Measurements from ENCODE around the gene ADRA2B. TPM values are rescaled to one million over a fixed set of nuclear protein-coding genes. Genes with fewer than 3 reads are reported as not detected.

ADRA2B gene
- total RNA-seq, 1 experiment from 2014 or later: 0.47 TPM

DNA sequence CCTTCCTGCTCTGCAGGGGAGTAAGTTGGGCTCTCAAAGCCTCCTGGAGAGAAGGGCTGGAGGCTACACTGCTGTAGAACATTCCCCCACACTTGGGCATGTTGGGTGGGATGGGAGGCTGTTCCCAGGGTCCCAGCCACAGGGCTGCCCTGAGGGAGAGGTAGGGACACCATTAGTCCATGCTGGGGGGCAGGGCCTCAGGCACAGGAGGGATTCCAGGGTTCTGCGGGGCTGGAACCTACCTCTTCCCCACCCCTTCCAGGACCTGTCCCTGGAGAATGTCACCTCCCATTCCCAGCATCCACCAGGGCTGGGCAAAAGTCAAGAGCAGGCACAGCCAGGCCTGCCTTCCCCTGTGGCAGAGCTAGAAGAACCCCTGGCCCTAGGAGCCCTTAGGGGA, 6.9 kb upstream of the ADRA2B start:
- H2AFZ ChIP-seq (ENCODE audit: low read depth, low read length, poor library complexity, severe bottlenecking): no peak overlapping the region
- H3K27ac ChIP-seq (ENCODE audit: low read depth, low read length): no peak overlapping the region
- ChIA-PET RAD21 (ENCODE audit: low non-redundant PET in 1 of 2, low total read pairs in 2 of 2, uncharacterized antibody in 2 of 2, unreplicated experiment in 2 of 2) (no interaction called here), CTCF (no interaction called here), POLR2A (no interaction called here)
- H3K9me2 ChIP-seq (ENCODE audit: insufficient read depth): no peaks in the 10 kb centered on the region
- no peaks in the 10 kb centered on the region for H3K4me1 ChIP-seq (ENCODE audit: control insufficient read depth in 1 of 2, insufficient read depth in 2 of 2, low read length in 2 of 2)
- no peaks in the 10 kb centered on the region for H3K79me2 ChIP-seq (ENCODE audit: insufficient read depth, low read length)
- H3K36me3 ChIP-seq (ENCODE audit: control insufficient read depth in 1 of 2, insufficient read depth in 2 of 2, low read length in 2 of 2): no peaks in the 10 kb centered on the region
- no peak overlapping the region for H3K4me2 ChIP-seq (ENCODE audit: low read length)
- intact Hi-C loops (cut with micrococcal nuclease): no loop called here
- H3K4me3 ChIP-seq (replicated peaks in 1 of 2; ENCODE audit: low read depth in 1 of 2, low read length in 2 of 2): no peak overlapping the region
- DNase-seq (ENCODE audit: low read depth, low spot score) (no peak), ATAC-seq (peak; percentile 49)
- H4K20me1 ChIP-seq (ENCODE audit: insufficient read depth): no peaks in the 10 kb centered on the region
- no peaks in the 10 kb centered on the region for H3K9me3 ChIP-seq (ENCODE audit: control insufficient read depth in 1 of 2, insufficient read depth in 1 of 2, low read depth in 1 of 2, low read length in 2 of 2)
- 0 out of 2 replicates have a peak, but pooled peaks cover 3% of the 10 kb centered on the region for H3K27me3 ChIP-seq (ENCODE audit: insufficient read depth, low read length)
- no peak for TF ChIP-seq ATF3 (IDR thresholded peaks at IDR 0.05)
- no peak for TF ChIP-seq FOSL1 (IDR thresholded peaks at IDR 0.05; ENCODE audit: low read depth)
- TF ChIP-seq TCF7L2 (IDR thresholded peaks at IDR 0.05; ENCODE audit: borderline replicate concordance, extremely low read depth, insufficient read depth, insufficient read length): no peak
- TF ChIP-seq EGR1 (IDR thresholded peaks at IDR 0.05; ENCODE audit: low read depth): no peak
- no peak for TF ChIP-seq EZH2 (IDR thresholded peaks at IDR 0.05)
- no peak for TF ChIP-seq CEBPB (IDR thresholded peaks at IDR 0.05; ENCODE audit: low read depth)
- TF ChIP-seq POLR2AphosphoS5 (IDR thresholded peaks at IDR 0.05; ENCODE audit: low read depth, low read length): no peak
- no peak for TF ChIP-seq SP1 (IDR thresholded peaks at IDR 0.05; ENCODE audit: low read depth)
- TF ChIP-seq, protein P1, sequence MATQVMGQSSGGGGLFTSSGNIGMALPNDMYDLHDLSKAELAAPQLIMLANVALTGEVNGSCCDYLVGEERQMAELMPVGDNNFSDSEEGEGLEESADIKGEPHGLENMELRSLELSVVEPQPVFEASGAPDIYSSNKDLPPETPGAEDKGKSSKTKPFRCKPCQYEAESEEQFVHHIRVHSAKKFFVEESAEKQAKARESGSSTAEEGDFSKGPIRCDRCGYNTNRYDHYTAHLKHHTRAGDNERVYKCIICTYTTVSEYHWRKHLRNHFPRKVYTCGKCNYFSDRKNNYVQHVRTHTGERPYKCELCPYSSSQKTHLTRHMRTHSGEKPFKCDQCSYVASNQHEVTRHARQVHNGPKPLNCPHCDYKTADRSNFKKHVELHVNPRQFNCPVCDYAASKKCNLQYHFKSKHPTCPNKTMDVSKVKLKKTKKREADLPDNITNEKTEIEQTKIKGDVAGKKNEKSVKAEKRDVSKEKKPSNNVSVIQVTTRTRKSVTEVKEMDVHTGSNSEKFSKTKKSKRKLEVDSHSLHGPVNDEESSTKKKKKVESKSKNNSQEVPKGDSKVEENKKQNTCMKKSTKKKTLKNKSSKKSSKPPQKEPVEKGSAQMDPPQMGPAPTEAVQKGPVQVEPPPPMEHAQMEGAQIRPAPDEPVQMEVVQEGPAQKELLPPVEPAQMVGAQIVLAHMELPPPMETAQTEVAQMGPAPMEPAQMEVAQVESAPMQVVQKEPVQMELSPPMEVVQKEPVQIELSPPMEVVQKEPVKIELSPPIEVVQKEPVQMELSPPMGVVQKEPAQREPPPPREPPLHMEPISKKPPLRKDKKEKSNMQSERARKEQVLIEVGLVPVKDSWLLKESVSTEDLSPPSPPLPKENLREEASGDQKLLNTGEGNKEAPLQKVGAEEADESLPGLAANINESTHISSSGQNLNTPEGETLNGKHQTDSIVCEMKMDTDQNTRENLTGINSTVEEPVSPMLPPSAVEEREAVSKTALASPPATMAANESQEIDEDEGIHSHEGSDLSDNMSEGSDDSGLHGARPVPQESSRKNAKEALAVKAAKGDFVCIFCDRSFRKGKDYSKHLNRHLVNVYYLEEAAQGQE (IDR thresholded peaks at IDR 0.05; ENCODE audit: low read depth): no peak
- no peak for TF ChIP-seq RAD21 (IDR thresholded peaks at IDR 0.05; ENCODE audit: low read depth)
- TF ChIP-seq ZFX (IDR thresholded peaks at IDR 0.05): no peak
- TF ChIP-seq, protein P2, sequence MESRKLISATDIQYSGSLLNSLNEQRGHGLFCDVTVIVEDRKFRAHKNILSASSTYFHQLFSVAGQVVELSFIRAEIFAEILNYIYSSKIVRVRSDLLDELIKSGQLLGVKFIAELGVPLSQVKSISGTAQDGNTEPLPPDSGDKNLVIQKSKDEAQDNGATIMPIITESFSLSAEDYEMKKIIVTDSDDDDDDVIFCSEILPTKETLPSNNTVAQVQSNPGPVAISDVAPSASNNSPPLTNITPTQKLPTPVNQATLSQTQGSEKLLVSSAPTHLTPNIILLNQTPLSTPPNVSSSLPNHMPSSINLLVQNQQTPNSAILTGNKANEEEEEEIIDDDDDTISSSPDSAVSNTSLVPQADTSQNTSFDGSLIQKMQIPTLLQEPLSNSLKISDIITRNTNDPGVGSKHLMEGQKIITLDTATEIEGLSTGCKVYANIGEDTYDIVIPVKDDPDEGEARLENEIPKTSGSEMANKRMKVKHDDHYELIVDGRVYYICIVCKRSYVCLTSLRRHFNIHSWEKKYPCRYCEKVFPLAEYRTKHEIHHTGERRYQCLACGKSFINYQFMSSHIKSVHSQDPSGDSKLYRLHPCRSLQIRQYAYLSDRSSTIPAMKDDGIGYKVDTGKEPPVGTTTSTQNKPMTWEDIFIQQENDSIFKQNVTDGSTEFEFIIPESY (IDR thresholded peaks at IDR 0.05; ENCODE audit: extremely low read depth, insufficient replicate concordance, low read length): no peak
- no peak overlapping the region for H3K9ac ChIP-seq (ENCODE audit: low read length)
- no TSS peak for BruUV-seq (replicated peaks)

All from HCT116 (cell line).